Endothelial cell of umbilical vein (primary cell): ENCODE measurements around the gene CCND1. TPM values are rescaled to one million over a fixed set of nuclear protein-coding genes. Genes with fewer than 3 reads are reported as not detected.

Experiments
- BruUV-seq: library from RNA; stranded (reverse); fragments of 400-500 nt; replicated peaks from 2 replicates; lab custom pipeline; 2021; lab: Mats Ljungman, UMichigan
- CTCF ChIA-PET: fragments of 300-600, 350-600 bp; sonication (Branson Sonifier 250); formaldehyde crosslinking; loops from one replicate; lab custom pipeline; 2021; ENCODE audit warnings: antibody characterized with exemption, inconsistent platforms; lab: Charles Lee
- POLR2A ChIA-PET: fragments of 300-600, 350-600 bp; sonication (Branson Sonifier 250); formaldehyde crosslinking; loops from one replicate; lab custom pipeline; 2021; ENCODE audit warnings: antibody characterized with exemption, inconsistent platforms; lab: Charles Lee
- DNase-seq: peaks from one replicate; pipeline ENCODE4 v3.0.0-alpha.2; 2011; ENCODE audit warnings: low read depth, low spot score
- FAIRE-seq: peaks from 2 replicates; lab custom pipeline; 2011; peaks lifted over from hg19 to GRCh38; lab: Jason Lieb, UNC
- H2AFZ ChIP-seq: 2 replicates; pipeline ENCODE4 v1.6.0; 2012; ENCODE audit warnings: low read depth, low read length, control low read depth, inconsistent platforms
- H3K27ac ChIP-seq: 2 replicates; pipeline ENCODE4 v1.5.1; 2011; ENCODE audit warnings: low read depth, mild to moderate bottlenecking, control low read depth, low read length, moderate library complexity; ENCODE audit not compliant: insufficient read depth
- H3K27me3 ChIP-seq, 2 experiments: 2 replicates each; pipeline versions ENCODE4 v1.6.0 to v1.6.1; 2011; ENCODE audit warnings: low read length in 2 of 2, mixed read lengths in 1 of 2; ENCODE audit not compliant: control insufficient read depth in 2 of 2, insufficient read depth in 2 of 2
- H3K36me3 ChIP-seq, 2 experiments: 2 replicates in 1 of 2; 3 replicates in 1 of 2; pipeline ENCODE4 v1.5.1; 2011; ENCODE audit warnings: low read length in 2 of 2, mild to moderate bottlenecking in 1 of 2, moderate library complexity in 1 of 2; ENCODE audit not compliant: control insufficient read depth in 2 of 2, insufficient read depth in 2 of 2; ENCODE audit errors: extremely low read depth in 1 of 2
- H3K4me1 ChIP-seq: 3 replicates; pipeline ENCODE4 v1.5.1; 2011; ENCODE audit warnings: mild to moderate bottlenecking, low read length; ENCODE audit not compliant: control insufficient read depth, insufficient read depth; ENCODE audit errors: extremely low read depth
- H3K4me2 ChIP-seq: 2 replicates; pipeline ENCODE4 v1.6.1; 2011; ENCODE audit warnings: low read length, control low read depth, mixed read lengths; ENCODE audit not compliant: insufficient read depth
- H3K4me3 ChIP-seq, 3 experiments: fragments of 200-600 bp in 1 of 3; sonication (generic), shearing (Covaris generic) in 1 of 3; replicated peaks in 1 of 3; 2 replicates each; pipeline ENCODE4 v1.5.1; 2011 to 2016; ENCODE audit warnings: control low read depth in 3 of 3, low read length in 3 of 3, mild to moderate bottlenecking in 2 of 3, inconsistent platforms in 1 of 3, low read depth in 1 of 3, moderate library complexity in 1 of 3; ENCODE audit not compliant: insufficient read depth in 1 of 3
- H3K79me2 ChIP-seq: 2 replicates; pipeline ENCODE4 v1.6.0; 2012; ENCODE audit warnings: low read length, inconsistent platforms; ENCODE audit not compliant: control insufficient read depth, insufficient read depth
- H3K9ac ChIP-seq: replicated peaks from 2 replicates; pipeline ENCODE3; 2011; ENCODE audit warnings: low read length, control low read depth; ENCODE audit not compliant: insufficient read depth; ENCODE audit errors: extremely low read depth
- H3K9me1 ChIP-seq: replicated peaks from 3 replicates; pipeline ENCODE4 v1.6.0; 2011; ENCODE audit warnings: mild to moderate bottlenecking, low read length; ENCODE audit not compliant: control insufficient read depth, insufficient read depth; ENCODE audit errors: extremely low read depth
- H3K9me3 ChIP-seq: replicated peaks from 2 replicates; pipeline ENCODE4 v1.5.1; 2012; ENCODE audit warnings: low read length, inconsistent platforms; ENCODE audit not compliant: control insufficient read depth, insufficient read depth
- H4K20me1 ChIP-seq: replicated peaks from 2 replicates; pipeline ENCODE3; 2011; ENCODE audit warnings: mild to moderate bottlenecking, low read length; ENCODE audit not compliant: control insufficient read depth, insufficient read depth; ENCODE audit errors: extremely low read depth
- CTCF ChIP-seq, 2 donors: IDR thresholded peaks; 1 replicate in 1 of 2; 2 replicates in 1 of 2; pipeline ENCODE4 v1.5.1; 2011; ENCODE audit warnings: low read length in 2 of 2, mild to moderate bottlenecking in 2 of 2, moderate library complexity in 2 of 2, control low read depth in 1 of 2, inconsistent platforms in 1 of 2, low read depth in 1 of 2; ENCODE audit not compliant: insufficient read depth in 1 of 2; ENCODE audit errors: extremely low read depth in 1 of 2
- EZH2 ChIP-seq: IDR thresholded peaks from 2 replicates; pipeline ENCODE4 v1.6.1; 2012; ENCODE audit warnings: borderline replicate concordance, low read depth, mild to moderate bottlenecking, moderate library complexity, low read length, inconsistent platforms; ENCODE audit not compliant: severe bottlenecking
- FOS ChIP-seq: IDR thresholded peaks from 2 replicates; pipeline ENCODE4 v1.6.1; 2011; ENCODE audit warnings: mild to moderate bottlenecking, low read length, moderate library complexity, borderline replicate concordance; ENCODE audit not compliant: insufficient read depth
- JUN ChIP-seq: IDR thresholded peaks from 2 replicates; pipeline ENCODE4 v1.6.1; 2011; ENCODE audit warnings: borderline replicate concordance, low read depth; ENCODE audit not compliant: insufficient read length, insufficient read depth
- MYC ChIP-seq: IDR thresholded peaks from one replicate; pipeline ENCODE4 v1.6.1; 2011; ENCODE audit warnings: mild to moderate bottlenecking, low read depth, low read length
- POLR2AphosphoS5 ChIP-seq: IDR thresholded peaks from 2 replicates; pipeline ENCODE4 v1.6.1; 2012; ENCODE audit warnings: low read depth, mild to moderate bottlenecking, control low read depth, low read length, moderate library complexity; ENCODE audit not compliant: insufficient read depth
- dilution Hi-C: fragments of 300-500 bp; cut with MboI; formaldehyde crosslinking; loops from one replicate; pipeline ENCODE4 v1.15.0; 2019; ENCODE audit warnings: low sequenced_read_pairs; ENCODE audit not compliant: extremely low pct_ligation_motif_present
- intact Hi-C: fragments of 100-400 bp; cut with micrococcal nuclease; formaldehyde crosslinking; loops from one replicate; pipeline ENCODE4 v1.10.0; 2022
- polyA plus RNA-seq, 4 experiments: library from polyadenylated mRNA; depleted of rRNA in 3 of 4; stranded (reverse) in 3 of 4; unstranded in 1 of 4; fragments of >200 nt; gene quantifications; 2 replicates each; pipeline versions ENCODE4 v1.2.1 to v1.2.3, GENCODE V29; 2011 to 2012; ENCODE audit warnings: missing spikeins in 1 of 4
- total RNA-seq: library from RNA; stranded (reverse); gene quantifications from 2 replicates; pipeline ENCODE4 v1.2.3, GENCODE V29; 2021

Gene CCND1
- total and polyA plus RNA-seq, 2 donors (not counting 3 experiments of a cell fraction or from before 2014, with no cell fraction given), result 98.7 to 370 TPM

GRCh38 chr11:69615545-69616278, 25.2 kb upstream of the CCND1 start:
- Histone ChIP-seq H3K27ac (no peak overlapping the region), H3K9ac (no peak overlapping the region), H3K4me2 (no peak overlapping the region), H3K27me3 (peaks cover 0 to 4% of the 10 kb centered on the region in 2 experiments), H3K4me1 (no peaks in the 10 kb centered on the region), H3K79me2 (no peaks in the 10 kb centered on the region), H3K9me1 (no peaks in the 10 kb centered on the region), H3K9me3 (no peaks in the 10 kb centered on the region), H2AFZ (no peak overlapping the region), H3K4me3 (no peak overlapping the region), H4K20me1 (no peaks in the 10 kb centered on the region), H3K36me3 (no peaks in the 10 kb centered on the region)
- intact Hi-C loops (no loop called here), dilution Hi-C loops (no loop called here)
- FAIRE-seq (no peak), DNase-seq (no peak)
- BruUV-seq, result no TSS peak
- ChIA-PET POLR2A (interaction anchor here (0.8 kb wide), 1 partner anchor 180 kb away, joined by 3 read pairs; no protein-coding TSS in a partner anchor), CTCF (no interaction called here)
- TF ChIP-seq MYC, result no peak
- TF ChIP-seq CTCF (IDR thresholded peaks at IDR 0.05; ENCODE audit: extremely low read depth in 1 of 2, insufficient read depth in 1 of 2, low read depth in 1 of 2, low read length in 2 of 2), result no peak
- TF ChIP-seq POLR2AphosphoS5, result no peak
- no peak for TF ChIP-seq FOS
- TF ChIP-seq EZH2, result no peak
- TF ChIP-seq JUN, result no peak
